SHP77 treated with DMSO at 0.1 percent for 48 hours (cell line): ENCODE data around the gene PER1.

ENCODE experiments used
- DNase-seq: peaks from one replicate; lab custom pipeline; 2025; lab: John Stamatoyannopoulos, UW

PER1 gene

DNA sequence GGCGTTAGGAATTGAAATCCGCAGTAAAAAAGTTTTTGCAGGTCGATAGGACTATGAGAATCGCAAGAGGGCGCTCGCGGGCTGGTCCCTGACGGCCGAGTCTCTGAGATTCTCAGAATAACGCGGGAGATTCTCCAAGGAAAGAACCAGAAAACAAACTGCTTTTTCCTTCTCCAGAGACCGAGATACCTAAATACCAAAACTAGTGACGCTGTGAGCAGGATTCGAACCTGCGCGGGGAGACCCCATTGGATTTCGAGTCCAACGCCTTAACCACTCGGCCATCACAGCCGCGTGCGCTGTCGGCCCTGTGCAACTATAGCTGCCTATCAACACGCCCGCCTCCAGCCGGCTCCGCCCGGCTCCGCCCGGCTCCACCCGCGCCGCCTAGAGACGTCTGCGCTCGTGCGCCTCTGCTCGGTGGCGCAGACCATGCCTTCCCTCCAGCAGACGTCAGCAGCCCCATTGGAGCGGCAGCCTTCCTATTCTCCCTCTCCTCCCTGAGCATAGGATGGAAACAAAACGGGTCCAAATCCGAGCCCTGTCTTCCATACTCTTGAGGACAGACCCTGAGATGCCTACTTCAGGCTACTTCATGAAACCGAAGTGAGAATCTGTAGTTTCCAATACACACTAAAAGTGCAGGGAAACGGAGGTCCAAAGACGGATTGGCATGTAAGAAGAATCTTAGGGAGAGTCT lies 13.4 kb downstream of the PER1 start:
- DNase-seq: peak; percentile 97

DNA sequence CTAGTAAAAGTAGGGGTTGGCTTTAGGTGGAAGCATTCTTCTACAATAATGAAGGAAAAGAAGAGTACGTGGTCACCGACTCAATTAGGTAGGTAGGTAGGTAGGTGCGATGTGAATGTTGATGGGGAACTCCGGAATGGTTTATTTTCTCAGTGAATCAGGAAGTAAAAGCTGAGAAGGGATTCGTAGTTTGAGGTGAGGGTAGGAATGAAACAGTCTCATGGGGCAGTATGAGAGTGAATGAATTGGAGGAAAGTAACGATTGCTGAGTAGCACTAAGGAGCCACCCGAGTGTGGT lies 13.9 kb downstream of the PER1 start:
- DNase-seq: no peak

DNA sequence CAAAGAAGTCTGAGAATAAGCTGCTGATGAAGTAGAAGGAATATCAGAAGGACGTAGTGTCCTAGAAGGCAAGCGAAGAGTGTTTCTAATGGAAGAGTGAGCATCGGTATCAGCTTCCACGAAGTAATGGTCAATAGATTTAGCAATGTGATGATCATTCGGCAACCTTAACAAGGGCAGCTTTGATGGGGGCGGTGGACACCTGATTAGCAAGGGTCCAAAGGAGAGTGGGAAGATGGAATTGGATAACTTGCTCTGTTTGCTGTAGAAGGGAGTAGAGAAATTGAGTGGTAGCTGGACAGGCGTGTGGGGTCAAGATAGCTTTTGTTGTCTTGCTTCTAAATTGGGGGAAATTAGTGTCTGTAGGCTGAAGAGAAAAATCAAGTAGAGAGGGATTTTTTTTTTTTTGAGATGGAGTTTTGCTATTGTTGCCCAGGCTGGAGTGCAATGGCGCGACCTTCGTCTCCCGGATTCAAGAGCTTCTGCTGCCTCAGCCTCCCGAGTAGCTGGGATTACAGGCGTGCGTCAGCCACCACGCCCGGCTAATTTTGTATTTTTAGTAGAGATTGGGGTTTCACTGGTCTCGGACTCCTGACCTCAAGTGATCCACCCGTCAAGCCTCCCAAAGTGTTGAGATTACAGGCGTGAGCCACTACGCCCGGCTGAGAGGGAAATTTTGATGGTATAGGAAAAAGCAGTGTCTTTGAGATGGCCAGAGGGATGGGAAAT lies 14.4 kb downstream of the PER1 start:
- no peak for DNase-seq

DNA sequence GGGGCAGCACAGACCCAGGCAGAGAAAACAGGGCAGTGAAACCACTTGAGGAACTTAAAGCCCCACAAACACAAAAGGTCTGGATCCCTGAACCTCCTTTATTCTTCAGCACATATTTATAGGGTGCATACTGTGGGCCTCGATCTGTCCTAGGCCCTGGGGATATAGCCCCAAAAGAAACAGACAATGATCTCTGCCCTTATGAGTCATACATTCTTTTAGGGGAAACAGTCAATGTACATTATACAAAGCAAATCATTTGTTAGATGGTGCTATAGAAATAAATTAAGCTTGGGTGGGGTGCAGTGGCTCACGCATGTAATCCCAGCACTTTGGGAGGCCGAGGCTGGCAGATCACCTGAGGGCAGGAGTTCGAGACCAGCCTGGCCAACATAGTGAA lies 18.3 kb downstream of the PER1 start:
- no peak for DNase-seq

DNA sequence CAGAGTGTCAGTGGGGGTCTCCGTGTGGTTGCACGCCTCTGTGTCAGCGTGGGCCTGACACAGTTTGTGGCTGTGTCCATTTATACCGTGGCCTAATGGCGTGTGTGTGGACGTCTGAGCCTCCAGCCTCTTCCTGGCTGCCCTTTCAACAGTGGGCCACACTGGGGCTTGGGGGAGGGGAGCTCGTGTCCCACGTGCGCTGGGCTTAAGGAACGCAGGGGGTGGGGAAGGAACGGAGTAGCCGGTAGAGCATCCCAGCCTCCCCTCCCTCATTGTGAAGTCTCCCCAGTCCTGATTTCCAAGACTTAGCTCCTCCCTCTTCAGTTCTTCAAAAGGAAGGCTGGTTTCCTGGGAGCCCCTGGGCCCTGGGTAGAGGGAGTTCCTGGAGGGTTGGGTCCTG lies 18.8 kb downstream of the PER1 start:
- DNase-seq: no peak

DNA sequence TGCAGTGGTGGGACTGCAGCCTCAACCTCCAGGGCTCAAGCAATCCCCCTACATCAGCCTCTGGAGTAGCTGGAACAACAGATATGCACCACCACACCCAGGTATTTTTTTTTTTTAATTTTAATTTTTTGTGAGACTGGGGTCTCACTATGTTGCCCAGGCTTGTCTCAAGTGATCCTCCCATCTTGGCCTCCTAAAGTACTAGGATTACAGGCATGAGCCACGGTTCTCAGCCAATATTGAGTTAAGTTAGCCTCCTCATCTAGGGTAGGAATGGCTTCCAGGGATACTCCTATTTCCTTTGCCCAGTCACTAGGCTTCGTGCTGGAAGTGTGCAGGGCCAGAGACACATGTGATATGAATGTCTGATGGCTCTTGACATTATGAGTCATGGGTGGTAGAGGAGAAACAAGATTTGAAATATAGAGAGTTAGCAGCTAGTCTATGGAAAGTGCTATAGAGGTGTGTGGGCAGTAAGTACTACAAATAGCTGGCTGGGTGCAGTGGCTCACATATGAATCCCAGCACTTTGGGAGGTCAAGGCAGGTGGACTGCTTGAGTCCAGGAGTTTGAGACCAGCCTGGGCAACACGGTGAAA lies 20.3 kb downstream of the PER1 start:
- no peak for DNase-seq

DNA sequence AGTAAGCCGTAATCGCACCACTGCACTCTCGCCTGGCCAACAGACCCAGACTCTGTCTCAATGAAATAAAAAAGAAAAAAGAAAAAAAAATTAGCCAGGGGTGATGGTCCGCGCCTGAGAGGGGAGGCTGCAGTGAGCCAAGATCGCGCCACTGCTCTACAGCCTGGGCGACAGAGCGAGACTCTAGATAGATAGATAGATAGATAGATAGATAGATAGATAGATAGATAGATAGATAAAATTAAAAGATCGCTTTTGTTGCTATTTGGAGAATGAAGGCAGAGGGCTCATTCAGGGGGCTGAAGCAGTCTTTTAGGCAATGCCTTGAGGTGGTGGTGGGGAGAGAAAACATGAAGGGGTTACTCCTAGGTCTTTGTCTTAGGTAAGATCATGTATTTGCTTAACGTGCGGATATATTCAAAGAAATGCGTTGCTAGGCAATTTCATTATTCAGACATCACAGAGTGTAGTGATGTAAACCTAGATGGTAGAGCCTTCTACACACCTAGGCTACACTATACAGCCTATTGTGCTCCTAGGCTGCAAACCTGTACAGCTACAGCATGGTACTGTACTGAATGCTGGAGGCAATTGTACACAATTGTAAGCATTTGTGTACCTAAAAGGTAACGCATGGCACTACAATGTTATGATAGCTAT lies 23.9 kb downstream of the PER1 start:
- DNase-seq: no peak

DNA sequence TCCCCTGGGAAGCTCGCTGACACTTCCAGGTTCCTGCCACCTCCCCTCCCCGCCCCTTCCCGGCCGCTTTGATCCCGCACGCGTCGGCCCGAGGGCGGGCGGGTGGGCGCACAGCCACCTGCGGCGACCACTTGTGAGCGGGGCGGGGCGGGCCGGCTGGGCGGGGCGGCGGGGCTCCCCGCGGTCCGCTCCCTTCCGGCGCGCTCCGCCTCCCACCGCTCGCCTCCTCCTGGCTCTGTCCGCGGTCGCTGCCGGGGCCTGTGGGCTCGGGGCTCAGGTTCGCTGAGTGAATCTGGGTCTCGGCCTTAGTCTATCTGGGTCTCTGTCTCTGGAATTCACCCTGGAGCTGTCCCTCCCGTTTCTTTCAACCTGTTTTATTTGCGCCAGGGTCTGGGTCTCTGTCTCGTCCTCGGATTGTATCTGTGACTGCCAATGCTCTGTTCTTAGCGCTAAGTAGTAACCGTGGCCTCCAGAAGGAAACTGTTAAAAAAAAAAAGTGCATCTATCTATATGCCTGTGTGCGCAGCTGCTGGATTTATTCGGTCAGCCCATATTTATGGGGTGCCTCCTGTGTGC lies 25.6 kb downstream of the PER1 start:
- DNase-seq: peak; percentile 65

DNA sequence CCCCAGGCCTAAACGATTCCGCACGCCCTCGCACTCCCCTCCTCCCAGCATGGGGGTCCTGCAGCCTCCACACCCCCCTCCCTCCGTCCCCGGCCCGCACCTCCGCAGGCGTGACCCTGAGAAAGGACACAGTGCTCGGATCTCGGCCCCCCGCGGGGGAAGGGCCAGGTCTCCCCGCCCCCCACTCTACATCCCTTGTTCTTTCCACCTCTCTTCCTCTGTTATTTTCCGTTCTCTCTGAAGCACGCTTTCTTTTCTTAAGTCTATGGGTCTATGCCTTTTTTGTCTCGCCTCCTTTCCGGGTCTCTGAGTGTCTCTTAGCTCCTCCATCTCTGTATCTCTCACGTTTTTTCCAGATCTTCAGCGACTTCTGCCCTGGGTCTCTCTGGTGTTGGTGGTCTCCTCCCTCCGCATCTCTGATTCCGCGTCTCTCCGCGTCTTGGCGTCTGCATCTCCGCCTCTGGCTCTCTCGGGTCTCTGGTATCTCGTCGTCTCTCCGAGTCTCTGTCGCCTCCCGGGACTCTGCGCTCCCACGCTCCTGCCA lies 26.2 kb downstream of the PER1 start:
- DNase-seq: peak; percentile 63

DNA sequence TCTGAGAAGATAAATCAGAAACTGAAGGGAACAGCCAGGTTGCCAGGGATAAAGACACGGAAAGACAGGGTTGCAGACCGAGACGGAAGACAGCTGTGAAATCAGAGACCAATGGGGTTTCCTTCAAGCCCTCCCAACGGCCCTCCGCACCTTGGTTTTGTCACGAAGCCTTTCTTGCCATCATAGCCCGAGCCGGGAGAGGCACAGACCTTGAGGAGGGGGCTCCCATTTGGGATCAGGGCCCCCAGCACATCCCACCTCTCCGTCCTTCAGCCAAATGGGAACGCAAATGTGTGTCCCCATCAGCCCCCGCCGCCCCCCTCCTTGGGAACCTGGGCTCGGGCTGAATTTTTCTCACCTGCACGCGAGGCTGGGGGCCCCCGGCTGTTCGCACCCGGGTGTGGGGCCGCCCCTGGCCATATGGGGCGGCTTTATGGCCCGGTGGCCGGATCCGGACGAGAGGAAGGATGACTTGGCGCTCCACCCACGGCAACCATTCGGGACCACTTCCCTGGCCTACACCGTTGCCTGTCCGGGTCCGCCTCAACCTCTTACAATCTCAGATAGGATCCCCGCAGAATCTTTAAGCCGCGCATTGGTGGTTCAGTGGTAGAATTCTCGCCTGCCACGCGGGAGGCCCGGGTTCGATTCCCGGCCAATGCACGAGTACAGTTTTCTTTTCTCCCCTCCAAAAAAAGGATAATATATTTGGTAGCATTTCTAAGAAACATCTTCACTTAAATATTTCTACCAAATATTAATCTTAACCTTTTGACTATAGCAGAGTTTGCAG lies 26.9 kb downstream of the PER1 start:
- peak; percentile 80 for DNase-seq

DNA sequence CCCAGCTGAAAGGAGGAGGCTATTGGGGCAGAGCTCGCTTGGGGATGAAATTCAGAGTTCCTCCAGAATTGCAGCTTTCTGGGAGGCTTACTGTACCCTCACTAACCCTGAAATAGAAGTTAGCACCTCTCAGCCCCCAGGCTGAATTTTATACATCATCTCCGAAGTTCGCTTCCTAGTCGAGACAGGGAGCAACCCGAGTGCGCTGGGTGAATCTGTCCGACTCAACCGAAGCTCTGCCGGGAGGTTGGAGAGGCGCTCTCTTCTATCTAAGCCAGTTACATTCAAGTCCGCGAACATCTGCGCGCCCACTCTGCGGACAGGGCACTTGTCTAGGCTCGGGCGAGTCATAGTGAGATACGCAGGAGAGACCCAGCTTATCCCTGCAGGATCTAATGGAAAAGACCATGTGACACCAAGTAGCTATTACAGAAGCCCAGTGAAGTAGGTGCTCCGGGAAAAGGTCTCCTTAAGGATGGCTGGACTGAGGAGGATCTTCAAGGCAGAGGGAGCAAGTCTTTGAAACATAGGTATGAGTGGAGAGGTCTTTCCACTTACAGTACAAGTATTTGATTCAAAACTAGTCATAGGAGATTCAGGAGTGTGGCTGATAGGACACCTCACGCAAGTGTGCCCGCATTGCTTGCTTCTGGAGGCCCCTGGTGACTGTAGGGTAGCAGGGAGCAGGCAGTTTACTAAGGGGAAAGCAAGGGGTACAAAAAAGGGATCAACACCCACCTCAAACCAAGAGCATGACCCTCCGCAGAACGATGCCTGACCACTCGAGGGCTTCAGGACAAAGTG lies 27.7 kb downstream of the PER1 start:
- peak; percentile 47 for DNase-seq

DNA sequence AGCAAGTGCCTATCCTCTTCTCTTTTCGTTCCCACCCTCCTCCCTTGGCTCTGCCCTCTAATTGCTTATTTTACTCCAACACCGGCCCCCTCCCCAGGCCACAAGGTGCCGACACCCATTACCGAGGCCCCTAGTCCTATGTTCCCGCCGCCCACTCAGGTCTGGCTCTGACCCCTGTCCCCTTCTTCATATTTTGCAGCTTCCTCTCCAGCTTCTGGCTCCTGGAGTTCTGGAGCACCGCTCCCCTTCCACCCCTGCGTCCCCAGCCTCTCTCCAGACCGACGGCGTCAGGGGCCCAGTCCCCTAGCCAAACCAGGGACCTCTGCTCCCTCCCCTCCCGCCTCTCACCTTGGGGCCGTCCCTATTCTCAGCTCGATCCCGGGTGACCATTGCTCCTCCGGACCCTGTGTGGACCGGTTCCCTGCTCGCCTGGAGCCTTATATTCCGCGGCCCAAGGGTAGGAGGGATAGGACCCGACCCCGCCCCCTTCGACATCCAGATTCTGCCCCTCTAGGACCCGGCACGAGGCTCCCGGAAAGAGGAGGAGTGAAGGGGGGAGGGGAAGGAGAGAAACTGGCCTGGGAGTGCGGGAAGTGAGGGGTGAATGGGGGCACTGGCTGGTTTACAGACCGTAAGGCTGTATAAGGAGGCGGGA lies 28.4 kb downstream of the PER1 start, which contains the start of gene HES7:
HES7 (minus strand) TSS at position 412 of the 655 bp plus-strand sequence; CDS start at position 390, 22 bp downstream.
- DNase-seq: peak; percentile 36

DNA sequence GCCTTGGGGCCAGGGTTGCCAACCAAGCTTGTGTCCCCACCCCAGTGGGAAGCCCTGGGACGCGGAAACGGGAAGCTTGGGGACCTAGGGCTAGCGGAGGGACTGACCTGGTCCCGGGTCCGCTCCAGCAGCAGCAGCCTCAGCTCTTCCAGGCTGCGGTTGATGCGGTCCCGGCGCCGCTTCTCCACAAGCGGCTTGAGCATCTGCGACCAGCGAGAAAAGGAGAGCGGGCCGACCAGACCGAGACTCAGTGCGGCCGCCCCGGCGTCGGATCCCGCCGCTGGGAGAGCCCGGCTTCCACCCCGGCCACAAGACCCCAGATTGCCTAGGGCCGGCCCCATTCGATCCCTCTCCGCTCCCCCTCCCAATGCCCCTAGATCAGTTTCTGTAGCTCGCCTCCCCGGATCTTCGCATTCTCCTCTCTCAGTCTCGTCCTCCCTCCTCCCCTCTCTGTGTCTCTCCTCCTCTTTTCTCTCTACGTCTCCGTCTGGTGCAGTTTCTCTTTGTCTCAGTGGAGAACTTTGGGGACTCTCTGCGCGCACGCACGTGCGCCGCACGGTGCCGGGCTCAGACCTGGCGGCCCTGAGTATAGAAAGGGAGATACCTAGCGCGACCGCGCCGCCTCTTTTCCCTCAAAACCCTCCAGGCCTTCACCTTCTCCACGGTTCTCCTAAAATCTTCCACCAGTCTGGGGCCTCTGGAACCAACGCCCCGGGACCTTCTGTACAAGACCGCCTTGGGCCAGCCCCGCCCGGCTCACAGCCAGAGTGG lies 29.1 kb downstream of the PER1 start:
- no peak for DNase-seq

DNA sequence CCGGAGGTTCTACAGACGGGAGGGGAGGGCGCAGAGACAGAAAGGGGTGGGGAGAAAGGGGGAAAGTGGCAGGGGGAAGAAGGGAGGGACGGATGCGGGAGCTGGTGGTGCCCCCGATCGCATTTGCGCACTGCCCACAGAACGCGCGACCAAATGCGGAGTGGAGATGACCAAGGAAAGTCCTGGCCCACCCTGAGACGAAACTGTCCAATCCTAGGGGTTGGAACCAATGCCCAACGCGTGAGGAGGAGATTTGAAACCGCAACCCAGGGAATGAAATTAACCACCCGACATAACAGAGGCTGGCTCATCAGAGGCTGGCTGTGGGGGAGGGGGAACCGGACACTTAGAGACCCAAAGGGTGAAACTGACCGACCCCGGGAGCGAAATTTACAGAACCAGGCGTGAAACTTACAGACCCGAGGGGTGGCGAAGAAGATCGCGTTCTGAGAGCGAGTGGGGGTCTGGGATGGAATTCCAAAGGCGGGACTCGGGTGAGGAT lies 29.7 kb downstream of the PER1 start:
- no peak for DNase-seq

DNA sequence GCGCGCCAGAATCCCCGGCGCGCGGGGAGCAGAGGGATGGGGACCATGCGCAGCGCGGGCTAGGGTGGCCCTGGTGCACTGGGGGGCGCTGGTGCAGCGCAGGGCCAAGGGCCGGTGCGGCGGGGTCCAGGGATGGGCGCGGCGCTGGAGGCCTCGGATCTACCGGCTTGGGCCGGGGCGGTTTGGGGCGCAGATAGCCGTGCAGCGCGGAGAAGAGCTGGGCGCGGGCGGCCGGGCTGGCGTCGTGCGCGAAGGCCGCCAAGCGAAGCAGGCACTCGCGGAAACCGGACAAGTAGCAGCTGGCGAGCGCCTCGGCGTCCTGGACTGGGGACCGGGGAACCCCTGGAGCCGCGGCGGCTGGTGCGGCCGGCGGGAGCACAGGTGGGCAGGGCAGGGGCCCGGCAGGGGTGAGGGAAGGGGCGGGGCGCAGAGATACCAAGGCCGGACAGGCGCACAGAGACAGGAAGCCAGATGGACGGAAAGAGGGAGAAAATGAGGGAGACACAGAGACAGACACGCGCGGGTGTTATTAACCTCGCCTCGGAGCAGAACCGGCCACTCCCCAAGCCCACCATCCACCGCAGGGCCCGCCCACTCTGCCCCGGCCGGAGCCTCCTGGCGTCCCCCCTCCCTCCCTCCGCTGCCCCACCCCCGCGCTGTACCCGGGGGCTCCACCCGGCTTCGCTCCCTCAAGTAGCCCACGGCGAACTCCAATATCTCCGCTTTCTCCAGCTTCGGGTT lies 30.4 kb downstream of the PER1 start:
- DNase-seq: peak; percentile 40

DNA sequence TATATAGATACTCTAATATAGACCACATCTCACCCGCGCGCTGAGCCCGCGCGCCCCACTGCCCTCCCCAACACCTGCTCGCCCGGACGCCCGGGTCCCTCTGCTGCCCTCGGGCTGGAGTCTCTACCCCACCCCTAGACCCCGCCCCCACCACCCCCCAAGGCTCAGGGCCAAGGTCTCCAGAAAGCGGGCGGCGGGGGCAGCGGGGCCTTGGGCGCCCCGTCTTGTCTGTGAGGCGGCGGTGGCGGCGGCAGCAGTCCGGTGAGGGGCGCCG lies 30.9 kb downstream of the PER1 start:
- DNase-seq: no peak

DNA sequence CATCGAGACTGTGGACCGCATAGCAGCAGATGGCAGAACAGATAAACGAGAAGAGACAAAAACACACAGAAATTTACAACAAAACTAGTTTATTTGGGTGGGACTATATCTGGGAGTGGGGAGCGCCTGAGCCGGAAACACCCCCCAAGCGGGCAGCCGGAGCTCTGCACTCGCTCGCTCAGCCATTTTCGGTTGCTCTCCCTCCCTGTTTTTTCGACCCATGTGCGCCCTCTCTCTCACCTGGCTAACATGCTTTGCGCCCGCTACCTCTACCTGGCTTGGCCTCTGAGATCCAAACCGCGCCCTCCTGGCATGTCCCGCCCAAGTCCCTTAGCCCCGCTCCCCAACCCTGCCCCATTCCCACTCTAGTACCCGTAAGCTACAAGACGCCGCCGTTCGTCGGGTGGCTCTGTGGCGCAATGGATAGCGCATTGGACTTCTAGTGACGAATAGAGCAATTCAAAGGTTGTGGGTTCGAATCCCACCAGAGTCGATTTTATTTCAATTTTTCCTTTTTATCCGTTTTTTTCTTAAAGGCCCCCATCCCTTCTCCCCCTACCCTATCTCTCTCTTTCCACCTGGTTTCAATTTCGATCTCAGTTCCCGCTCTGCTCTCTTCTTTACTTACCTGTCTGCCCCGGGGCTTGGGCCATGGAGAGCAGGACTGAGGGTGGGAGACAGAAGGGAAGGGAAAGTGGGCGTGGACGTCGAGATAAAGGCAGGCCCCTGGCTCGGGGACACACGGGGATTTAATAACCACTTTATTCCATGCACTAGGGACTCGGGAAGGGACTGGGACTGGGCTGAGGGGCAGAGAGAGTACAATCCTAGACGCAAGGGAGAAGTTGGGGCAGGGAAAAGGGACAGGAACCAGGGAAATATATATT lies 31.4 kb downstream of the PER1 start:
- DNase-seq: peak; percentile 89
